ENCODE measurements around the gene GALNT10. TPM values are rescaled to one million over a fixed set of nuclear protein-coding genes. Genes with fewer than 3 reads are reported as not detected.

Gene GALNT10
- total RNA-seq, 1 experiment from 2014 or later: 22.9 TPM

GRCh38 chr5:154412925-154413324, 222.4 kb downstream of the GALNT10 start:
- Mint-ChIP-seq H3K9me3 (no peaks in the 10 kb centered on the region), H3K27me3 (ENCODE audit: low read depth) (no peaks in the 10 kb centered on the region), H3K4me3 (no peak overlapping the region), H3K27ac (no peak overlapping the region), H3K4me1 (peaks cover under 1% of the 10 kb centered on the region; the same call in 1 of the 2 replicates), H3K36me3 (peaks cover 5% of the 10 kb centered on the region)
- POLR2A ChIA-PET: no interaction called here
- ATAC-seq: no peak
- no peak for DNase-seq (ENCODE audit: low spot score)
- CTCF ChIA-PET: no interaction called here
- TF ChIP-seq PREB (CRISPR knock-in tag; IDR thresholded peaks at IDR 0.05; ENCODE audit: borderline replicate concordance) (no peak), ESRRA (CRISPR knock-in tag; IDR thresholded peaks at IDR 0.05; ENCODE audit: borderline replicate concordance) (no peak)

DNA sequence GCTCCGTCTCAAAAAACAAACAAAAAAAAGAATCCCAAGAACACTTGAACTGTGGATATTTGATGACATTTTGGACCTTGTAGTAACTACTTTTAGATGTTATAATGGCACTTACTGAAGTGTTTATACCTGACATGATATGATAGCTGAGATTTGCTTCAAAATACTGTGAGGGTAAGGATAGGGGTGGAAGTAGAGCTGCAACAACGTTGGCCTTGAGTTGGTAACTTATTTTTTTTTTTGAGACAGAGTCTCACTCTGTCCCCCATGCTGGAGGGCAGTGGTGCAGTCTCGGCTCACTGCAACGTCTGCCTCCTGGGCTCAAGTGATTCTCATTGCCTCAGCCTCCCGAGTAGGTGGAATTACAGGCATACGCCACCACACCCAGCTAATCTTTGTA, 224.6 kb downstream of the GALNT10 start:
- ChIA-PET CTCF (no interaction called here), POLR2A (no interaction called here)
- H3K27me3 Mint-ChIP-seq (ENCODE audit: low read depth): no peaks in the 10 kb centered on the region
- TF ChIP-seq CREB1 (CRISPR knock-in tag; IDR thresholded peaks at IDR 0.05) (no peak), GTF2I (CRISPR knock-in tag; conservative IDR thresholded peaks at IDR 0.05) (no peak), FOXP1 (CRISPR knock-in tag; IDR thresholded peaks at IDR 0.05; ENCODE audit: borderline replicate concordance) (no peak), ZNF263 (CRISPR knock-in tag; IDR thresholded peaks at IDR 0.05; ENCODE audit: low read depth) (no peak), EMX1 (CRISPR knock-in tag; IDR thresholded peaks at IDR 0.05) (no peak)
- H3K36me3 Mint-ChIP-seq: peaks cover 5% of the 10 kb centered on the region
- DNase-seq (ENCODE audit: low spot score): no peak
- H3K27ac Mint-ChIP-seq: no peak overlapping the region
- peaks cover 11% of the 10 kb centered on the region for H3K4me1 Mint-ChIP-seq
- no peak for ATAC-seq
- H3K4me3 Mint-ChIP-seq: no peak overlapping the region
- no peaks in the 10 kb centered on the region for H3K9me3 Mint-ChIP-seq

GRCh38 chr5:154418344-154418820, 227.8 kb downstream of the GALNT10 start:
- ATAC-seq: peak; percentile 28
- H3K27me3 Mint-ChIP-seq (ENCODE audit: low read depth): no peaks in the 10 kb centered on the region

More at GRCh38 chr5:154418344-154418820, 227.8 kb downstream of the GALNT10 start:
- TF ChIP-seq, protein P1, sequence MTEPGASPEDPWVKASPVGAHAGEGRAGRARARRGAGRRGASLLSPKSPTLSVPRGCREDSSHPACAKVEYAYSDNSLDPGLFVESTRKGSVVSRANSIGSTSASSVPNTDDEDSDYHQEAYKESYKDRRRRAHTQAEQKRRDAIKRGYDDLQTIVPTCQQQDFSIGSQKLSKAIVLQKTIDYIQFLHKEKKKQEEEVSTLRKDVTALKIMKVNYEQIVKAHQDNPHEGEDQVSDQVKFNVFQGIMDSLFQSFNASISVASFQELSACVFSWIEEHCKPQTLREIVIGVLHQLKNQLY (CRISPR knock-in tag; IDR thresholded peaks at IDR 0.05): no peak
- TF ChIP-seq PRRX2 (CRISPR knock-in tag; IDR thresholded peaks at IDR 0.05) (no peak), AR (CRISPR knock-in tag; IDR thresholded peaks at IDR 0.05) (no peak), USF2 (CRISPR knock-in tag; IDR thresholded peaks at IDR 0.05) (no peak), ZNF671 (CRISPR knock-in tag; IDR thresholded peaks at IDR 0.05) (no peak), SMAD4 (CRISPR knock-in tag; IDR thresholded peaks at IDR 0.05) (no peak), PREB (CRISPR knock-in tag; IDR thresholded peaks at IDR 0.05; ENCODE audit: borderline replicate concordance) (no peak), CTCF (IDR thresholded peaks at IDR 0.05) (no peak), NR1H2 (CRISPR knock-in tag; IDR thresholded peaks at IDR 0.05) (no peak)
- TF ChIP-seq, protein P2, sequence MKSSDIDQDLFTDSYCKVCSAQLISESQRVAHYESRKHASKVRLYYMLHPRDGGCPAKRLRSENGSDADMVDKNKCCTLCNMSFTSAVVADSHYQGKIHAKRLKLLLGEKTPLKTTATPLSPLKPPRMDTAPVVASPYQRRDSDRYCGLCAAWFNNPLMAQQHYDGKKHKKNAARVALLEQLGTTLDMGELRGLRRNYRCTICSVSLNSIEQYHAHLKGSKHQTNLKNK (CRISPR knock-in tag; IDR thresholded peaks at IDR 0.05): no peak
- TF ChIP-seq, protein P3, sequence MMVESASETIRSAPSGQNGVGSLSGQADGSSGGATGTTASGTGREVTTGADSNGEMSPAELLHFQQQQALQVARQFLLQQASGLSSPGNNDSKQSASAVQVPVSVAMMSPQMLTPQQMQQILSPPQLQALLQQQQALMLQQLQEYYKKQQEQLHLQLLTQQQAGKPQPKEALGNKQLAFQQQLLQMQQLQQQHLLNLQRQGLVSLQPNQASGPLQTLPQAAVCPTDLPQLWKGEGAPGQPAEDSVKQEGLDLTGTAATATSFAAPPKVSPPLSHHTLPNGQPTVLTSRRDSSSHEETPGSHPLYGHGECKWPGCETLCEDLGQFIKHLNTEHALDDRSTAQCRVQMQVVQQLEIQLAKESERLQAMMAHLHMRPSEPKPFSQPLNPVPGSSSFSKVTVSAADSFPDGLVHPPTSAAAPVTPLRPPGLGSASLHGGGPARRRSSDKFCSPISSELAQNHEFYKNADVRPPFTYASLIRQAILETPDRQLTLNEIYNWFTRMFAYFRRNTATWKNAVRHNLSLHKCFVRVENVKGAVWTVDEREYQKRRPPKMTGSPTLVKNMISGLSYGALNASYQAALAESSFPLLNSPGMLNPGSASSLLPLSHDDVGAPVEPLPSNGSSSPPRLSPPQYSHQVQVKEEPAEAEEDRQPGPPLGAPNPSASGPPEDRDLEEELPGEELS (CRISPR knock-in tag; IDR thresholded peaks at IDR 0.05): no peak
- ChIA-PET CTCF (interaction anchor here (0.8 kb wide), 1 partner anchor 13 kb away, joined by 3 read pairs; no protein-coding TSS in a partner anchor), POLR2A (interaction anchor here (0.6 kb wide), 1 partner anchor 852 kb away, joined by 3 read pairs; no protein-coding TSS in a partner anchor)
- no peak overlapping the region for H3K4me3 Mint-ChIP-seq
- H3K4me1 Mint-ChIP-seq: peaks cover 11% of the 10 kb centered on the region
- 0 out of 2 replicates have a peak overlapping the region, but pooled peaks have one; percentile 6 for H3K27ac Mint-ChIP-seq
- H3K9me3 Mint-ChIP-seq: peaks cover 5% of the 10 kb centered on the region
- H3K36me3 Mint-ChIP-seq: peaks cover 3% of the 10 kb centered on the region; the same call in 1 of the 2 replicates
- DNase-seq (ENCODE audit: low spot score): no peak

All from WTC11 (cell line).